HTERT RPE-1 (cell line): ENCODE measurements around the gene DFFB.
"Not testable (repeated sequence)": the region's sequence is repeated elsewhere in the genome, so short reads cannot be mapped to it uniquely, and the experiment has no call there.

Experiments used
- in situ Hi-C: fragments of 300-500 bp; cut with MboI; formaldehyde crosslinking; loops from 4 replicates; pipeline ENCODE4 v1.14.3; 2020; ENCODE audit warnings: low sequenced_read_pairs

The DFFB gene

GRCh38 chr1:3907031-3907534 is 49.8 kb downstream of the DFFB start:
- in situ Hi-C loops = no loop called here

GRCh38 chr1:3907621-3908165 is 50.4 kb downstream of the DFFB start:
- in situ Hi-C loops = no loop called here

GRCh38 chr1:3908886-3909517 is 51.7 kb downstream of the DFFB start:
- in situ Hi-C loops = no loop called here

GRCh38 chr1:3909615-3910014 is 52.3 kb downstream of the DFFB start:
- in situ Hi-C loops = no loop called here

- in situ Hi-C loops = no loop called here
These were observed 52.9 kb downstream of the DFFB start for GRCh38 chr1:3910049-3910731.

- in situ Hi-C loops = no loop called here
These were observed 53.9 kb downstream of the DFFB start for GRCh38 chr1:3910857-3911845.

- in situ Hi-C loops = no loop called here
These were observed 54.9 kb downstream of the DFFB start for GRCh38 chr1:3911981-3912808.

GRCh38 chr1:3912809-3913685 is 55.8 kb downstream of the DFFB start:
- in situ Hi-C loops = no loop called here

GRCh38 chr1:3914331-3914851 is 57.1 kb downstream of the DFFB start:
- in situ Hi-C loops = no loop called here

GRCh38 chr1:3914911-3915310 is 57.6 kb downstream of the DFFB start:
- in situ Hi-C loops = no loop called here

- in situ Hi-C loops = no loop called here
These were observed 58.4 kb downstream of the DFFB start for GRCh38 chr1:3915551-3916121.

GRCh38 chr1:3917761-3918160 is 60.5 kb downstream of the DFFB start:
- in situ Hi-C loops = no loop called here

GRCh38 chr1:3918359-3918758 is 61.1 kb downstream of the DFFB start:
- in situ Hi-C loops = not testable (repeated sequence)

GRCh38 chr1:3918966-3919611 is 61.8 kb downstream of the DFFB start:
- in situ Hi-C loops = no loop called here

GRCh38 chr1:3919706-3920105 is 62.4 kb downstream of the DFFB start:
- in situ Hi-C loops = no loop called here

GRCh38 chr1:3921765-3922164 is 64.5 kb downstream of the DFFB start:
- in situ Hi-C loops = no loop called here

GRCh38 chr1:3922201-3922725 is 65.0 kb downstream of the DFFB start:
- in situ Hi-C loops = no loop called here

GRCh38 chr1:3922851-3923250 is 65.6 kb downstream of the DFFB start:
- in situ Hi-C loops = no loop called here
